Head of caudate nucleus (tissue), 42 donors: ENCODE data around the gene TNFRSF19.
"Not testable (repeated sequence)": the region's sequence is repeated elsewhere in the genome, so short reads cannot be mapped to it uniquely, and the experiment has no call there.

Source experiments
- DNase-seq, 42 donors: peaks; one replicate each; pipeline versions ENCODE4 v3.0.0 to v3.0.0-alpha.2; 2020 to 2021; ENCODE audit warnings: mixed read lengths in 7 of 42
- intact Hi-C: fragments of 100-400 bp; cut with DNase I; formaldehyde crosslinking; loops from one replicate; pipeline ENCODE4 v1.15.0; 2022

TNFRSF19 gene

DNA sequence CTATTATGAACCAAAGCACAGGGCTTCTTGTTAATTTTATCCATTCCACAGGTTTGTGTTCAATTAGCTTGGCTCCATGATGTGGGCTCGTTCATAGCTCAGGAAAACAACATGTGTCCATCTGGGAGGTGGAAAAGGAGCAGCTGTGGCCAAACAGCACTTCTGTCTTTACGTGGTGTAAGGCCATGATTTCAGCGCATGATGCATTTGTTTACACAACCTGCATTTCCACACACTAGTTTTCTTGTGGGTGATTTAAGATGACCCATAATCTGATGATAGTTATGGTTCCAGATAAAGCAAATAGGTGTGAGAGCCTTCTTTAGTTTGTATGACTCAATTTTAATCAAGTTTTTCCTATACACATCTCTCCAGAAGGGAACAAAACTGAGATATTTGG, 101.7 kb downstream of the TNFRSF19 start:
- intact Hi-C loops: no loop called here
- no peak for DNase-seq

DNA sequence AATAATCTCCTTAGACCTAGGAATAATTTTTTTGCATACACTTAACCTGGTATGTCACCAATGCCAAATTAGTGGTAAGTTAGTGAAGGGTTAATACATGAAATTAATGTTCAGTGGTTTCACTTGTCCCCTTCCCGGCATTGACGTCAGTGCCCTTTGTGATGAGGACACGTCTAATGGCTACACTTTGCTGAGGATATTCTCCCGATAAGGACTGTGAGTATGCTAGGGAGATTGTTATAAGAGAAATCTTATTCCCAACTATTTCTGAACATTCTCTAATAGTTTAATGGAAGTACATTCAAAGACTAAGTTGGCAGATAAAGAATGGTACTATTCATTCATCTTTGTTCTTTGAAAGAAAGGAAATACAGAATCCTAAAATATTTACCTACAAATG, 102.4 kb downstream of the TNFRSF19 start:
- DNase-seq: no peak
- intact Hi-C loops: no loop called here

DNA sequence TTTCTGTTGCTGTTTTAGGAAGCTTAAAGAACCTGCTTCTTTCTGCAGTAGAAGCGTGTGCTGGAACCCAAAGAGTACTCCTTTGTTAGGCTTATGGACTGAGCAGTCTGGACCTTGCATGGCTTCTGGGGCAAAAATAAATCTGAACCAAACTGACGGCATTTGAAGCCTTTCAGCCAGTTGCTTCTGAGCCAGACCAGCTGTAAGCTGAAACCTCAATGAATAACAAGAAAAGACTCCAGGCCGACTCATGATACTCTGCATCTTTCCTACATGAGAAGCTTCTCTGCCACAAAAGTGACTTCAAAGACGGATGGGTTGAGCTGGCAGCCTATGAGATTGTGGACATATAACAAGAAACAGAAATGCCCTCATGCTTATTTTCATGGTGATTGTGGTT, 103.1 kb downstream of the TNFRSF19 start:
- peak in 18 of 42 donors; percentile 12 to 59 (median 36) for DNase-seq
- intact Hi-C loops: no loop called here

DNA sequence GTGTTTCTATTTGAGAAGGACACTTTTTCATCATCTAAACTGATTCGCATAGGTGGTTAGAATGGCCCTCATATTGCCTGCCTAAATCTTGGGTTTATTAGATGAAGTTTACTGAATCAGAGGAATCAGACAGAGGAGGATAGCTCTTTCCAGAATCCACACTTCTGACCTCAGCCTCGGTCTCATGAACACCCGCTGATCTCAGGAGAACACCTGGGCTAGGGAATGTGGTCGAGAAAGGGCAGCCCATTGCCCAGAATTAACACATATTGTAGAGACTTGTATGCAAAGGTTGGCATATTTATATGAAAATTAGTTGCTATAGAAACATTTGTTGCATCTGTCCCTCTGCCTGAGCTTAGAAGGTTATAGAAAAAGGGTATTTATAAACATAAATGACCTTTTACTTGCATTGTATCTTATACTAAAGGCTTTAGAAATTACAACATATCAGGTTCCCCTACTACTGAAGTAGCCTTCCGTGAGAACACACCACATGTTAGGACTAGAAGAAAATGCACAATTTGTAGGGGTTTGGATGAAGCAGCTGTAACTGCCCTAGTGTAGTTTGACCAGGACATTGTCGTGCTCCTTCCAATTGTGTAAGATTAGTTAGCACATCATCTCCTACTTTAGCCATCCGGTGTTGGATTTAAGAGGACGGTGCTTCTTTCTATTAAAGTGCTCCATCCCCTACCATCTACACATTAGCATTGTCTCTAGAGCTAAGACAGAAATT, 103.8 kb downstream of the TNFRSF19 start:
- DNase-seq: no peak
- intact Hi-C loops: no loop called here

DNA sequence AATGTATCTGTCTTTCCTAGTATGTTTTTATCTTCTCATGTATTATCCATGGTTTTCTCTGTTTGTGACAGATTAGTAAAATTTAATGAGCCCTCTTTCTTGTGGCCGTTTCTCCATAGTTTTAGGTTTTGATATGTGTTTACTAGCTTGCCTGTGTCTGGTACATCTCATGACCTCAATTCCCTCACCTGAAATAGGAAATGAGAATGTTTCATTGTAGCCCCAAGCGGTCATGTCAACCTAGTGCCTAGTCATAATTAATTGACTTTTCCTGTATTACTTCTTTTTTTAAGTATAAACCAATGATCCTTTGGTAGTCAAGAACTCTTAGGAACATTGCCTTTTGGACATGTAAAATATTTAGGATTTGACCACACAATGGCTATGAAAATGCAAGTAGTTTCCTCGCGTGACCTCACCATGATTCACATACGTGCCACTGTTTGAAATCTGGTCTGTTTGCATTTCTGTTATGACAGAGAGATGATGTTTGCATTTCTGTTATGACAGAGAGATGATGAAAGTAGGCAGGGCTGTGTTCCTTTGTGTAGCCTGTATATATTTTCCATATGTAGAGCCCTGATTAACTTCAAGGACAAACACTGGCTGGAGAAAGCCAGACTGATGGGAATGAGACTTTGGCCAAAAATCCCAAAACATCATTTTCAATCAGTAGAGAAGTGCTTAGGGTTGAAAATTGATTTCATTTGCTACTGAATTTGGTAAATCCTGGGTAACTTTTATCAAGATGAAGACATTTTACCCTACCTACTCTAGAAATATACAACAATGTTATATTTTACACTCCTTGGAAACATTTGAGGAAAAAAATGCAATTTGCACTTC, 104.8 kb downstream of the TNFRSF19 start:
- intact Hi-C loops: no loop called here
- no peak for DNase-seq

DNA sequence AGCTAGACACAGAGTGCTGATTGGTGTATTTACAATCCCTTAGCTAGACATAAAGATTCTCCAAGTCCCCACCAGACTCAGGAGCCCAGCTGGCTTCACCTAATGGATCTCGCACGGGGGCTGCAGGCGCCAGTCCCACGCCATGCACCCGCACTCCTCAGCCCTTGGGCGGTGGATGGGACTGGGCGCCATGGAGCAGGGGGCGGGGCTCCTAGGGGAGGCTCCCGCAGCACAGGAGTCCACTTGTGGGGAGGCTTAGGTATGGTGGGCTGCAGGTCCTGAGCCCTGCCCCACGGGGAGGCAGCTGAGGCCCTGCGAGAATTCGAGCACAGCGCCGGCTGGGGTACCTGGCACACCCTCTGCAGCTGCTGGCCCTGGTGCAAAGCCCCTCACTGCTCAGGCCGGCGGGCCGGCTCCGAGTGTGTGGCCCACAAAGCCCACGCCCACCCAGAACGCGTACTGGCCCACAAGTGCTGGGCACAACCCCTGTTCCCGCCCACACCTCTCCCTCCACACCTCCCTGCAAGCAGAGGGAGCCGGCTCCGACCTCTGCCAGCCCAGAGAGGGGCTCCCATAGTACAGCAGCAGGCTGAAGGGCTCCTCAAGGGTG, 107.6 kb downstream of the TNFRSF19 start:
- DNase-seq, intact Hi-C loops: not testable (repeated sequence)

DNA sequence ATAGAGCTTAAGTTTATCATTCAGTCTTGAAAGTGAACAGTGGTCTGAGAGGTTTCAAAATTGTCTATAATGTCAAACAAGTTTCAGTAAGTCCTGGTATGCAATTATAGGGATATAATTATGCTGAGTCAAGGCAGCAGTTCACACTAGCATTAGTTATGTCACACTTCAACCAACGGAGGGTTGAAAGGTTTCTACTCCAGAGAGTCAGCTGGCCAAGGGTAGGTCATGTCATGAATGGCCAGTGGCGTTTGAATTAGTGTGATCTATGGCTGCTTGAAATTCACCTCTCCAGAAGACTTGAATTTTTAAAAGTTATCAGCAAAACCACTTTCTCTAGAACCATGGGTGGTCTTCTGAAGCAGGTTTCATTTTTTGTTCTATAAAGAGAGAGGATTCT, 108.6 kb downstream of the TNFRSF19 start:
- intact Hi-C loops: no loop called here
- DNase-seq: no peak

DNA sequence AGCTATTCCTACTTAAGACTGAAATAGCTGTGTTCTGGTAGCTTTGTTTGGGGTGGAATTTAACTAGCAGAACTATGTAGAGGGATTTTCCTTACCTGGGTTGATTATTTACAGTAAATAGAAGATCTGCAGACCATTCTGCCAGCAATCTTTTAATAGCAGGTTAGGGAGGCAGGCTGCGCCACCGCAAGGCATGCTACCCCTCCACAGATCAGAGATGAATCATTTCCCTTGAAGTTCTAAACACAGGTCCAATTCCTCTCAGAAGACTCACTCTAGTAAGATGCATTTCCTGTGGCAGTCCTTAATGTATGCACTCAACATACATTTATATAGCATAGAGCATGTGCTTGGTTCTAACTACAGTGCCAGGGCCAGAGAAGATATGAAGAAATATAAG, 109.0 kb downstream of the TNFRSF19 start:
- no peak for DNase-seq
- intact Hi-C loops: no loop called here

DNA sequence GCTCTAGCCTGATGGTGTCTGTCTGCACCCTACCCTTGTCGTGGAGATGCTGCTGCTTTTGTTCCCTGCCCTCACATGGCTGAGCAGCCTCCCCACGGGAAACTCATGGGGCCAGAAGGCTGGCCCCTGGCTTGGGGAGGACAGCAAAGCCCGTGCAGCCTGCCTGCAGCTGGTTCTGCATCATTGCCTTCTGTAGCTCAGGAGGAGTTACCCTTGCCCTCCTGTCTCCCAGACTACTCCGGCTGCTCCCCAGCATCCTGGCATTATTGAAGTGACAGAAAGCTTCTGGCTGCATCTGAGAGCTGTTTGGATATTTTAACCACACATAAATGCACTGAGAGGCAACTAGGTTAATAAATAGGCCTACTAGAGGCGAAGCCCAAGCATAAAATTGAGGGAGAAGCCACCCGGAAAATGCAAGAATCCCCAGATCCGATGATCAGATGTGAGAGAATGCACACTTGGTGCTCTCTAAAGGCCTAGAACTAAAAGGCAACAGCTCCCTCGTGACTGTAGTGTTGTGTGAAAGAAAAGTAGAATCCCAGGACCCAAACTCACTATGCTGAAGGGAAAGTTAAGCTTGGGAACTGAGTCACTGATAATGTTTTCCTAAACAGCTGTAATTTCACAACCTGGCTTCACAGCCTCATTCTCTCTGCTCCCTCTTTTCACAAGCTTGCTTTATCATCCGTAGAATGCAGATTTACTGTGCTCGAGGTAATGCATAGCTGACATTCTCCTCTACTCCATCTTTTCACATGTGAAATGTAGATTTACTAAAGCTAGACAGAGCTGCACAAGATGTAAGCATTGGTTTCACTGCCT, 110.8 kb downstream of the TNFRSF19 start:
- DNase-seq: no peak
- intact Hi-C loops: no loop called here

DNA sequence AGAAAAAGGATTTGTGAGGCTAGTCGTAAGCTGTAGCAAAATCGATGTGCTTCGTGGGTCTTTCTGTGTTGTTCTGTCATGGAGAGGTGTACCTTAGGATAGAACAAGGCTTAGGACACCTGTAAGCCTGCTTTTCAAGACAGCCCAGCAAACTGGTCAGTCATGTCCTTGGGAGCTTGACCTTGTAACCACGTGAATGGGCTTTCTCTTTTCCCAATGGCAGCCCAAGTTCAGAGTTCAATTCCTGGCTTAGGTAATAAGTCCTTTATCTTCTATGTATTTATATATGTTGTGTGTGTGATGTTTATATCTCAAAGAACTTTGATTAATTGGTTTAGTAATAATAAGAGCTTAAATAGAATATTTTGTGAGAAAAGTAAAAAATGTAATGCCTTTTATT, 112.9 kb downstream of the TNFRSF19 start:
- intact Hi-C loops: no loop called here
- DNase-seq: no peak

DNA sequence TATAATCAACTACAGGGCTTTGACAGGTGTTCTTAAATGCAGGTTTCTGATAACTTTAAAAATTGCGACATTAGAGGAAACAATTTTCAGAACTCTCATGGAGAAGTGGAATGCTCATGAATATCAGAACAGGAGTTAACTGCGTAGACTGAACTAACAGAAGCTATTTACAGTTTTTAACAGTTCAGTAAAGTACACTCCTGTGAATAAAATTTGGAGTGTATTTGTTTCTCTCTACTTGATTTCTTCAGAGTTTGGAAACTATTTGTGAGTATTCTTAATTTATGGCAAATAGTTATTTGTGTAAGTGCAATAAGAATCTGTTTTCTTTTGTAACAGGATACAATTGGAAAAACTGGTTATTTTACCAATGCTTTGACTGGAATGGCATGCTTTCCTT, 114.4 kb downstream of the TNFRSF19 start:
- no peak for DNase-seq
- intact Hi-C loops: no loop called here

DNA sequence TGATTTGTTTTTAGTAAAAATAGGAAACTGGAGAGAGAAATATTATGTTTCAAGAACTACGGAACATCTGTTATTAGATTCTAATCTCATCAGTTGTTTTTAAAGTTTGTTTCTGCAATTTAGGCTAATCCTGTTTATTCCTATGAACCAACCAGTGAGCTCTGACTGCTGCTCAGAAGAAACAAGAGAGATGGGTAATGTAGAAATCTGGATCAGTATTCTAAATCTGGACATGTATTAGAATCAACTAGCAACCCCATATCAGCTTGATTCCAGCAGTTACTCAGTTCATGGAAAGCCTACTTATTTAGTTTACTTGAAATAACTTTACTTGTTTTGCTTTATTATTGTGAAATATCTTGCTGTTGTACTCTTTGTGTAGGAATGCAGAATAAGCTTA, 115.2 kb downstream of the TNFRSF19 start:
- no peak for DNase-seq
- intact Hi-C loops: no loop called here

DNA sequence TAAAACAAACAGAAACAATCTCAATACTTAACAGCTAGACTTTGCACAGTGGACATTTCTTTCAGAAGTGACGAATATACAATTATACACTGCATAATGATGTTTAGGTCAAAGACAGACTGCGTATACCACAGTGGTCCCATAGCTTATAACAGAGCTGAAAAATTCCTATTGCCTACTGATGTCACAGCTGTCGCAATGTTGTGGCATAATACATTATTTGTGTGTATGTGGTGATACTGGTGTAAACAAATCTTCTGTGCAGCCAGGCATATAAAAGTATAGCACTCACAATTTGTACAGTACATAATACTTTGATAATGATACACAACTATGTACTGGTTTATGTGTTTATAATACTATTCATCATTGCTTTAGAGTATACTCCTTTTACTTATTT, 116.7 kb downstream of the TNFRSF19 start:
- DNase-seq: no peak
- intact Hi-C loops: no loop called here

DNA sequence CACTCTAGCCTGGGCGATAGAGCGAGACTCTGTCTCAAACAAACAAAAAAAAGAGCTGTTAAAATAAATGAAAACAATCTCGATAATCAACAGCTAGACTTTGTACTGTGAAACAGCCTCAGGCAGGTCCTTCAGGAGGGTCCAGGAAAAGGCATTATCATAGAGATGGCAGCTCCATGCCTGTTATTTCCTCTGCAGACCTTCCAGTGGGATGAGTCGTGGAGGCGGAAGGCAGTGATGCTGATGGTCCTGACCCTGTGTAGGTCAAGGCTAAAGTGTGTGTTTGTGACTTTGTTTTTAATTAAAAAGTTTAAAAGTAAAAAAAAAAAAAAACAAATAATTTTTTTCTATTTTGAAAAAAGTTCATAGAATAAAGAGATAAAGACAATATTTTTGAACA, 117.4 kb downstream of the TNFRSF19 start:
- intact Hi-C loops: no loop called here
- DNase-seq: no peak

DNA sequence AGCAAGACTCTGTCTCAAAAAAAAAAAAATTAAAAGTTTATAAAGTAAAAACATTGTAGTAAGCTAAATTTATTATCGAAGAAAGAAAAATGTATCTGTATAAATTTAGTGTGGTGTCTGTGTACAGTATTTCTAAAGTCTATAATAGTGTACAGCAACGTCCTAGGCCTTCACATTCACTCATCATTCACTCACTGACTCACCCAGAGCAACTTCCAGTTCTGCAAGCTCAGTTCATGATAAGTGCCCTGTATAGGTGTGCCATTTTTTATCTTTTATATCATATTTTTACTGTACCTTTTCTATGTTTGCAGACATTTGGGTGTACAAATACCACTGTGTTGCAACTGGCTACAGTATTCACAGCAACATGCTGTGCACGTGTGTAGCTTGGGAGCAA, 118.1 kb downstream of the TNFRSF19 start:
- intact Hi-C loops: no loop called here

DNA sequence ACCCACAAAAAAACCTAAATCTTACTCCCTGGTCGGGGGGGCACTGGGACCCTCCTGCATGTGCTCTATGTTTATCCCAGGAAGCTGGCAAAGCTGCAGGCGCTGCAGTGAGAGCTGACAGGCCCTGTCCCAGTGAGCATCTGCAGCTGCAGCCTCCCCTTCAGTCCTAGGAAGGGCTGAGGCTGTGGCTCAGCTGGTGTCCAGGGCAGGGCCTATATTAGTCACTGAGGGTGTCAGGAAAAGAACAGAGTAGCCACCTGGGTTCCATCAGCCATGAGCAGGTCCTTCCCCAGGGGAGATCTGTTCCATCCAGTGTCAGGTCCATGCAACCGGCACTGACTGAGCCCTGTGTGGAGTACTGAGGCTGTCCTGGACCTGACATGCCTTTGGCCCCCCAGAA, 120.5 kb downstream of the TNFRSF19 start:
- DNase-seq: no peak
- intact Hi-C loops: no loop called here

More for the DNA sequence above, 118.1 kb downstream of the TNFRSF19 start:
- no peak for DNase-seq

DNA sequence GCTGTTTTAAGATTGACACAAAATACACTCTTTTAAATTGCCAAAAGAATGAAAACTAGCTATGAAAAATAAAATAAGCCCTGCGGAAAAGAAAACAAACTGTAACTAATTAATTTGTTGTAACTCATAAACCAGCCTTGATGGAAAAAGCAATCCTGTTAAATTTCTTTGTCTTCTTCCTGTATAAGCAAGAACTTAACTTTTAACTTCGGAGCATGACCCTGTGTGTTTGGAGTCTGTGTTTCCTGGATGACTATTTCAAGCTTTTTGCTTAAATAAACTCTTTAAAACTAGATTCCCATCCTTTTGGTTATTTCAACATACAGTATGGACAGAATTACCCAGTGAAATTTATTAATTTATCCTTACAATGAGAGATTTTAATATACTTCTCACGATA, 122.6 kb downstream of the TNFRSF19 start:
- intact Hi-C loops: no loop called here

DNA sequence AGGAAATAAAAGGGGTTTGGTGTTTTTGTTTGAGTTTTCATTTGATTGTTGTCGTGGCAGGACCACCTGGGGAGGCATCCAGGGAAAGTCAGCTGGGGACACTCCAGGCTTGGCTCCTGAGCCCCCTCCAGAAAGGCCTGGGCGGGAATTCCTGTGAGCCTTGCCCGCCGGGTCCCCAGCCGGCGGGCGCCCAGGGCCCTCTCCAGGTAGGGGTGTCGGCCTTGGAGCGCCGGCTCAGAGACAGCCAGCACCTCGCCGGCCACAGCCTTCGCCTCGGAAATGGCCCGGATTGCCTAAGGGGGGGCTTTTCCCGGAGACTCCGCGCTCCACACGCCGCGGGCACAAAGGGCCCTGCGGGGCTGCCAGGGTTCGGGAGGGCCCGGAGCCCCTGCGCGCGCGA, 125.0 kb downstream of the TNFRSF19 start:
- intact Hi-C loops: no loop called here
- DNase-seq: no peak

More for the DNA sequence above, 122.6 kb downstream of the TNFRSF19 start:
- DNase-seq: no peak

DNA sequence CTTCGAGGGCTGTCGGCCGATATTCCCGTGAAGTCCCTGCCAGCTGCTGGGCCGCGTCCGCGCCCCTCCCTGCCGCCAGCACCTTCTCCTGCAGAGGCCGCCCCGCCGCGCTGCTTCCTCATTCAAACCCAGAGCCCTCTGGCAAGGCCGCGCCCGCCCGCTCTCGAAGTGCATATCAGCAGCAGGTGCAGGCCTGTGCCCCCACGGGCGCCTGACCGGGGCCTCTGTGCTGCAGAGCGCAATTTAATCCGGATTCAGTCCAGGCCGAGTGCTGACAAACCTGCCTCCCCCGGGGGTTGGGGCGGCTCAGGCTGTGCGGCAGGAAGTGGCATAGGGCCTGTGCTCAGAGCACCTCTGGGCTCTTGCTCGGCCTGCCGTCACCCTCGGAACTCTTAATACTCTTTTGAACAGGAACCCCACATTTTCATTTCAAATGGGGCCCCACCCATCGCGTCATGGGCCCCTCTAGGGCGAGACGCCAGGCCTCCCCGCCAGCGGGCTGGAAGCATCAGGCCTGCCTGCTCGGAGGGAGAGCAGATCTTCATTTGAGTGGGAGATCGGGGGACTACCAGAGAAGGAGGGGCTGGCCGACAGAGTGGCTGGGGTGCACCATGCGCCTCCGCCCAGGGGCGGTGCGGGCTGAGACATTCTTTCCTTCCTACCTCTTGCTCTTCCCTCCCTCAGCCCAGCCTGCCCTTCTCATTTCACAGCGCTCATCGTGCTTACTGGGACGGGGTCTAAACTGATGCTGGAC, 125.7 kb downstream of the TNFRSF19 start:
- intact Hi-C loops: no loop called here
- peak in 2 of 42 donors; percentile 17 to 23 for DNase-seq
